ENCODE measurements around the gene CAV1. TPM values are rescaled to one million over a fixed set of nuclear protein-coding genes. Genes with fewer than 3 reads are reported as not detected.

The CAV1 gene
- total RNA-seq, 1 experiment from 2014 or later, result 168 TPM

- no peak for DNase-seq (ENCODE audit: extremely low read depth, low read depth)
Observed at GRCh38 chr7:116597384-116597783, 72.5 kb downstream of the CAV1 start.

DNA sequence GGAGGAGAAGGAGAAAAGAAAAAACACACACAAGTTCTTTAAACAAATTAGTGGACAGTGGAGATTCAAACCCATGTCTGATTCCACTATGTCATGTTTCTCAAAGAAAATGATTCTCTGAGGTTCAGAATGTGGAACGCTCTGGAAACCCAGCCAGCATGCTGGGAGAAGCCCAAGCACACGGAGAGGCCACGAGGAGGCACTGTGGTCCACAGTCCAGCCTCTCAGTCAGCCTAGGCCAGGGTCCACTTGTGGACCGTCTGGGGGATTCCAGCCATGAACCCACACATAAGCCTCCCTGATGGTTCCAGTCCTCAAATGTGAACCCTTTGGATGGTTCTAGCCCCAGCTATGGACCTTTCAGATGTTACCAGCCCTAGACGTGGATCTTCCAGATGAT lies 73.4 kb downstream of the CAV1 start:
- no peak for DNase-seq (ENCODE audit: extremely low read depth, low read depth)

GRCh38 chr7:116598861-116599260 lies 74.0 kb downstream of the CAV1 start:
- no peak for DNase-seq (ENCODE audit: extremely low read depth, low read depth)

DNA sequence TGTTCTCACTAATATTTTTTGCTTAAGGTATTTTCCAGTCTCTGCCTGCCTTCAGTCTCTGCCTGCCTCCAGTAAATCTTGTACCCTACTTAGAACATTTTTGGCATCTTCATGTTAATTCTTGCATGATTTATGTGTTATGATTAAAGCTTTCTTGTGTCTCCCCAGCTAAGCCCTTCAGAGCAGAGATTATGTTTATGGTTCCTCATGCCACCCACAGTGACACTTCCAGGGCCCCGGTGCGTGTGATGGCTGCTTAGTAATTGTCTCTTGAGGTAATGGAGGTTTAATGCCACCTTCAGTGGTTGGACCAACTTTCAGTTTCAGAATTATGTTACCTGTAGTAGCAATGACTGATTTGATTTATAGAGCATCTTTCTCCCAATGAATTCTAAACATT lies 76.6 kb downstream of the CAV1 start:
- DNase-seq (ENCODE audit: extremely low read depth, low read depth), result no peak

- DNase-seq (ENCODE audit: extremely low read depth, low read depth), result no peak
Observed at GRCh38 chr7:116607299-116607698, 82.5 kb downstream of the CAV1 start.

DNA sequence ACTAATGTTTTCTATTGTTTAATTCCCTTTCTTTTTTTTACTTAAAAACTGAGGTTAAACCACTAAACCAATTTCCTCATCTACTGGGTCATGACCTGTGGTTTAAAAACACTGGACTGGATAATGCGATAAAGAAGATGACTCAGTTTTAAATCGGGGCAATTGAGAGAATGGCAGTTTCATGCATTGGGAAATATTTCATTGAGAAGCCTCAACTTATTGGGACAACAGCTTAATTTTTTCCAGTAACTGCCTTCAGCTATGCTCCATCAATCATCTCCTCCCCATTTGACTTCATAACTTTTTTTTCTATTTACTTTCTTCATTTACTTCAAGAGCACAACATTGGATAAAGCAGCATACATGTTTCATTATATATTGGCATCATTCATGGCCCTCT lies 85.4 kb downstream of the CAV1 start:
- DNase-seq (ENCODE audit: extremely low read depth, low read depth), result no peak

DNA sequence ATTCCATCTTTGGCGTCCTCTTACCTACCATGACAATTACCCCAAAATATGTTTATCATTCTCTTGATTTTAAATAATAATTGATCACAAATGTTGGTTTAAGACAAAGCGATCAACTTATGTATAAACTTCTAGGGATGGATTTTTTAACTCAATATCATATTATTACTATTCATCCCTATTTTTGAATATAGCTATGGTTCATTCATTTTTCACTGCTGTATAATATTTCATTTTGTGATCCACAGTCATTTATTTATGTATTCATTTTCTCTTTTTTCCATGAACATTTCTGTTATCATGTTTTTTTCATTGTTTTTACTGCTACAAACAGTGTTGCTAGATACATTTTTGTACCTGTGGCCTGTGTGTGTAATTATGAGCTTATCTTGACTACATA lies 85.9 kb downstream of the CAV1 start:
- DNase-seq (ENCODE audit: extremely low read depth, low read depth), result no peak

Small RNA genes within 50 kb of the gene (small RNA-seq; reads per million reads assigned to genes)
- gene AC006159.2, result 0 reads per million in 2 experiments

Other genes starting within 250 kb of the CAV1 start
- 109 and 112 TPM in 2 replicates for gene CAV2, start 25.3 kb upstream of the CAV1 start, total RNA-seq (2014; rRNA removed; shearing (Covaris generic))
- 77.6 and 80.5 TPM in 2 replicates for gene MET, start 147.2 kb downstream of the CAV1 start, total RNA-seq (2014; rRNA removed; shearing (Covaris generic))

Data from NCI-H460 (cell line).